ENCODE measurements around the gene SGPP2.

The SGPP2 gene

DNA sequence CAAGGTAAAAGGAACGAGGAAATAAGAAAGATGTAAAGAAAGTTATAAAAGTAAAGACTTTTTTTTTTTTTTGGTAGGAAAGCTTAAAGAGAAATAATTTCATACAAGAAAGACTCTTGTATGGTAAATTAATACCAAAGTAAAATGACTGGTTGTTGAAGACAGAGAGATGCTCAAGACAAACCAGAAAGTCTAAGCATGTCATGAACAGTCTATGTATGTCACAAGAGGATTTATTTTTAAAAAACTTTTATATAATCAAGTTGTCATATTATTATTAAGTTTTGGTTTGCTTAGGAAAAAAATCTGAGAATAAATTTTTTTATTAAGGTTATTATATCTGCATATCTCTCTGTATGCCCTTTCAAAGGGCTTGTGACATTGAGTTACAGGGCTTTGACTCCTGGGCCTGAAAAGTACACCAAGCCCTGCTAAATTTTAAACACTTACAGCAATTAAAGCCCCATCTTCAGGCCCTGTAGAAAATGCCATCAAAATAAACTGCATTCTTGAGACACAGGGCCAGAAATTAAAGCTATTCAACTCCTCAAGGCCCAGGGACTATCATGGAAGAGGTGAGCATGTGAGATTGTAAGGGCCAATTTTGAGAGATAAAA lies 10.9 kb upstream of the SGPP2 start:
- DNase-seq (ENCODE audit: low read depth), result no peak
- H3K4me3 ChIP-seq (ENCODE audit: control insufficient read depth, low read depth, low read length), result no peak overlapping the region
- TF ChIP-seq, protein P1, sequence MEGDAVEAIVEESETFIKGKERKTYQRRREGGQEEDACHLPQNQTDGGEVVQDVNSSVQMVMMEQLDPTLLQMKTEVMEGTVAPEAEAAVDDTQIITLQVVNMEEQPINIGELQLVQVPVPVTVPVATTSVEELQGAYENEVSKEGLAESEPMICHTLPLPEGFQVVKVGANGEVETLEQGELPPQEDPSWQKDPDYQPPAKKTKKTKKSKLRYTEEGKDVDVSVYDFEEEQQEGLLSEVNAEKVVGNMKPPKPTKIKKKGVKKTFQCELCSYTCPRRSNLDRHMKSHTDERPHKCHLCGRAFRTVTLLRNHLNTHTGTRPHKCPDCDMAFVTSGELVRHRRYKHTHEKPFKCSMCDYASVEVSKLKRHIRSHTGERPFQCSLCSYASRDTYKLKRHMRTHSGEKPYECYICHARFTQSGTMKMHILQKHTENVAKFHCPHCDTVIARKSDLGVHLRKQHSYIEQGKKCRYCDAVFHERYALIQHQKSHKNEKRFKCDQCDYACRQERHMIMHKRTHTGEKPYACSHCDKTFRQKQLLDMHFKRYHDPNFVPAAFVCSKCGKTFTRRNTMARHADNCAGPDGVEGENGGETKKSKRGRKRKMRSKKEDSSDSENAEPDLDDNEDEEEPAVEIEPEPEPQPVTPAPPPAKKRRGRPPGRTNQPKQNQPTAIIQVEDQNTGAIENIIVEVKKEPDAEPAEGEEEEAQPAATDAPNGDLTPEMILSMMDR (conservative IDR thresholded peaks at IDR 0.05; ENCODE audit: control insufficient read depth, insufficient read depth, low read depth, low read length), result no peak

DNA sequence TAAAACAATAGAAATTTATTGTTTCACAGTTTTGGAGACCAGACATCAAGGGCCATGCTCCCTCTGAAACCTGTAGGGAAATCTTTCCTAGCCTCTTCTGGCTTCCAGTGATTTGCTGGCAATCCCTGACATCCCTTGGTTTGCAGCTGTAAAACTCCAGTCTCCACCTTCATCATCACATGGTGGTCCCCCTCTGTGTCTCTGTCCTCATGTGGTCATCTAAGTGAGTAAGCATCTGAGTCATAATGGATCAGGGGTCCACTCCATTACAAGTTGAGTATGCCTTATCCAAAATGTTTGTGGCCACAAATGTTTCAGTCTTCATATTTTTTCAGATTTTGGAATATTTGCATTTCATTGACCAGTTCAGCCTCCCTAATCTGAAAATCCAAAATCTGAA lies 5.6 kb upstream of the SGPP2 start:
- DNase-seq (ENCODE audit: low read depth), result no peak
- TF ChIP-seq, protein P1 (conservative IDR thresholded peaks at IDR 0.05; ENCODE audit: control insufficient read depth, insufficient read depth, low read depth, low read length), result no peak
- H3K4me3 ChIP-seq (ENCODE audit: control insufficient read depth, low read depth, low read length), result no peak overlapping the region

DNA sequence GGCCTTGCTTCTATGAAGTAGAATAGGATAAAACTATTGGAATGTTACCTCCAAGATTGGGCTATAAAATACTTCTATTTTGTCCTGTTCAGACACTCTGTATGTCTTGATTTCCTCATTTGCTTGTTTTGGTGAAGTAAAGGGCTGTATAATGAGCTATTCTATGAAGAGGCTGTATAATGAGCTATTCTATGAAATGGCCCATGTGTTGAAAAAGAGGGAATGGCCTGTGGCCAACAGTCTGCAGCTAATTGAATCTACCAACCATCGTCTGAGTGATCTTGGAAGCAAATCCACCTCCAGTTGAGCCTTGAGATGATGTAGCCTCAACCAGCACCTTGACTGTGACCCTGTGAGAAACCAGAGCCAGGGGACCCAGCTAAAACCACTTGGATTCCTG lies 3.8 kb upstream of the SGPP2 start:
- no peak overlapping the region for H3K4me3 ChIP-seq (ENCODE audit: control insufficient read depth, low read depth, low read length)
- no peak for DNase-seq (ENCODE audit: low read depth)
- TF ChIP-seq, protein P1 (conservative IDR thresholded peaks at IDR 0.05; ENCODE audit: control insufficient read depth, insufficient read depth, low read depth, low read length), result no peak

DNA sequence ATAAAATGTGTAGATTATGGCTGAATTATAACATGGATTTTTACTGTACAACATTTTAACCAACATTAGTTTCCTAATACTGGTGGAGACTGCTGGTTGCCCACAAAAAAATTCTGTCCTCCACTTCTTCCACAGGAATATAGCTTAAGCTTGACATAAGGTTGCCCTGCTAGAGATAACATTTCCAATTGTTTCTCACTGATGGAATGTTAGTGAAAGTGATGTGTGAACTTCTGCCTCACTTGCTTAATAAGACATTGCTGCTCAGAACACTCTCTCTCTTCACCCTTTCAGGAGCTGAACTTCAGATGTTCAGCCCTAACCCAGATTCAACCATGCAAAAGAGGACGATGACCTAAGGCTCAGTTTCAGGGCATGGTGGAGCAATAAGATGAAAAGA lies 2.7 kb upstream of the SGPP2 start:
- TF ChIP-seq, protein P1 (conservative IDR thresholded peaks at IDR 0.05; ENCODE audit: control insufficient read depth, insufficient read depth, low read depth, low read length), result no peak
- no peak for DNase-seq (ENCODE audit: low read depth)
- no peak overlapping the region for H3K4me3 ChIP-seq (ENCODE audit: control insufficient read depth, low read depth, low read length)

DNA sequence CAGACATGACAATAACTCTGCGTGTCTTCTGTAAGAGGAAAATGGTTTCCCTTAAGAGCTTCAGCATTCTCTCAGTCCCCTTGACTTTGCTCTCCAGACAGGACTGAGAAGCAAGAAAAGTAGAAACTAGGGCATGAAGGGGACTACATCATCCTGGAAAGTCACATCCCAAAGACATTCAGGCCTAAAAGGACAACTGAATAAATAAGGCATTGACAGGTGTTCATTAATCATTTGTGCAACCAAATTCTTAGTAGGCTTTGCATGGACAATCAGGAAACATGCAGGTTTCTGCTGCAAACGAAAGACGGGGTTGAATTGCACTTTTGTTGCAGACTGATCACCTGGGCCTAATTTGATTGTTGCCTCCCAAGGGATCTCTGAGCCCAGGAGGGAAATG lies 1.2 kb upstream of the SGPP2 start:
- no peak for DNase-seq (ENCODE audit: low read depth)
- TF ChIP-seq, protein P1 (conservative IDR thresholded peaks at IDR 0.05; ENCODE audit: control insufficient read depth, insufficient read depth, low read depth, low read length), result no peak
- H3K4me3 ChIP-seq (ENCODE audit: control insufficient read depth, low read depth, low read length), result no peak overlapping the region

DNA sequence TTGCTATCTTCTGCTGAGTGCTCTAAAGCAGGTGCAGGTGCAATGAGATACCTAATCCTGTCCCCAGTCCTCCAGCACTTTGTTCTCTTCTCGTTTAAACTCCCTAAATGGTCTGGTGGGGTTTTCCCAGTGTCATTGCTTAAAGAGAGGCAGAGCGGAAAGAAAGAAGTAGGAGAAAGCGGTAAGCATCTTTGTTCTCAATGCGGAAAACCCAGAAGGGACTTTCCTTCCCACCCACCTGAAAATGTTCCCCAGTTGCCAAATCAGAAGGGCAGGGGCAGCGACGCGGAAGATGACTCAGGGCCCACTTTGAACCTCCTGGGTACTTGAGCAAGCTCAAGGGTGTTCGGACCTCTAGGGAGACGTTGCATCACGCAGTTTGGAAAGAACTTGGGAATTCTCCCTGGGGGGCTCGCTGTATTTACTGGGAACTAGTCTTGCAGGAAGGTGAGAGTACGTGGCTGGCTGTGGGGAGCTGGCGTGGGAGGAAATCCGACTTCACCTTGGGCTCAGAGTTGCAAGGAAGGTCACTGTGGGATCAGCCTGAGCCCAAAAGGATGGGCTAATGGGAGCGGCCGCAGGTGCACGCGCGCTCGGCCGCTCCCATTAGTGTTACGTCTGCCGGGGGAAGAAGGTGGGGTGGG lies 589 bp upstream of the SGPP2 start:
- H3K4me3 ChIP-seq (ENCODE audit: control insufficient read depth, low read depth, low read length), result no peak overlapping the region
- DNase-seq (ENCODE audit: low read depth), result no peak
- TF ChIP-seq, protein P1 (conservative IDR thresholded peaks at IDR 0.05; ENCODE audit: control insufficient read depth, insufficient read depth, low read depth, low read length), result no peak

Measured in fibroblast of mammary gland (primary cell).